GM21367 (cell line): ENCODE results near the gene SURF2.
"Not testable (repeated sequence)": the region's sequence is repeated elsewhere in the genome, so short reads cannot be mapped to it uniquely, and the experiment has no call there.

Source experiments
- ATAC-seq: cut with Tn5 transposase; IDR thresholded peaks from one replicate; pipeline ENCODE4 v1.9.1; 2021; ENCODE audit not compliant: unreplicated experiment

The SURF2 gene

DNA sequence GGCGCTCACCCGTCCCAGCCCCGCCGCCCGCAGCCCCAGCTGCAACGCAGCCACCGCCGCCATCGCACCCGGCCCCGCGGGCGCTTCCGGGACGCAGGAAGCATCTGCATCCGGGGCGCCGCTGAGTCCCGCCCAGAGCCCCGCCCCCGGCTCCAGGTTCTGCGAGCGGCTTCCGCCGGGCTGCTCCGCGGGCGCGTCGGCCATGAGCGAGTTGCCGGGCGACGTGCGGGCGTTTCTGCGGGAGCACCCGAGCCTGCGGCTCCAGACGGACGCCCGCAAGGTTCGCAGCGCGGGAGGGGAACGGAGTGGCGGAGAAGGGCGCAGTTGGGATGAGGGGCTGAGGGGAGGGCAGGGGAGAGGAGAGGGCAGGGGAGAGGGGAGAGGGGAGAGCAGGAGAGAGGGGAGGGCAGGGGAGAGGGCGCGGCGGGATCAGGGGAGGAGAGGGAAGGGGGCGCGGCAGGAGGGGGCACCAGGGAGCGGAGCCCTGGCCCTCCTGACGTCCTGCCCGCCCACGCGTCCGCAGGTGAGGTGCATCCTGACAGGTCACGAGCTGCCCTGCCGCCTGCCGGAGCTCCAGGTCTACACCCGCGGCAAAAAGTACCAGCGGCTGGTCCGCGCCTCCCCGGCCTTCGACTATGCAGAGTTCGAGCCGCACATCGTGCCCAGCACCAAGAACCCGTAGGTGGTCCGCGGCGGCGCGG, at the start of gene SURF2, which contains the start of gene SURF1:
Gene SURF2 (plus strand): TSS at position 160 of the 701 bp plus-strand sequence. CDS start 43 bp downstream, at position 203.
Gene SURF1 (minus strand): TSS at position 97 of the 701 bp plus-strand sequence. CDS start 34 bp downstream, at position 63.
- ATAC-seq, result peak; percentile 57

DNA sequence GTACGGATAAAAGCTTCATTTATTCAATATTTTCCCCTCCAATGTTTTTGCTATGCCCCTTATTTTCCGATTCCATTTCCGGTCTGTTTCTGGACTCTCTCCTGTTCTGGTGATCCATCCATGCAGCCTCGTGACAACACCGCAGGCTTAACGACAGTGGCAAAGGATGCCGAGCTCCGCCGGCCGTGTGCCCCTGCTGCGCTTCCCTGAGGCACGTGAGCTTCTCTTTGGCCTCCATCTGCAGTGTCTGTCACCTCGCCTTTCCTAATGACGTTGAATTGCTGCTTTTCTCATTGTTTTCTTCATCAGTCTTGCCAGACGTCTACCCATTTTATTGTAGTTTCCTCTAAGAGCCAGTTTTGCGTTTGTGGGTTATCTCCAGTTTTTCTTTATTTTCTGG, 49.0 kb upstream of the SURF2 start:
- no peak for ATAC-seq

DNA sequence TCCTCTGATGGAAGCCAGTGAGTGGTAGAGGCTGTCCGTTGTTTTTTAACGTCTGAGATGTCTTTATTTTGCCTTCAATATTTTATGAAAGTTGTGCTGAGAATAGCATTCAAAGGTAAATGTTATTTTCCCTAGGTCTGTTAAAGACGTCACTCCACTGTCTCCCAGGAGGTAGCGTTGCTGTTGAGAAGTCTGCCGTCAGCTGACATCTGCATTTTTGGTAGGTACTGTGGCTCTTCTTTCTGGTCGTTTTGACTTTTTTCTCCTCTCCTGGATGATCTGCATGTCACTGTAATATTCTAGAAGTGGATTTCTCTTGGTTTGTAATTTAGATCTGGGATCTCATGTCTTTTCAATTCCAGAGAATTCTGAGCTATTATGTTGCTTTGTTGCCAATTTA, 46.7 kb upstream of the SURF2 start:
- ATAC-seq, result no peak

DNA sequence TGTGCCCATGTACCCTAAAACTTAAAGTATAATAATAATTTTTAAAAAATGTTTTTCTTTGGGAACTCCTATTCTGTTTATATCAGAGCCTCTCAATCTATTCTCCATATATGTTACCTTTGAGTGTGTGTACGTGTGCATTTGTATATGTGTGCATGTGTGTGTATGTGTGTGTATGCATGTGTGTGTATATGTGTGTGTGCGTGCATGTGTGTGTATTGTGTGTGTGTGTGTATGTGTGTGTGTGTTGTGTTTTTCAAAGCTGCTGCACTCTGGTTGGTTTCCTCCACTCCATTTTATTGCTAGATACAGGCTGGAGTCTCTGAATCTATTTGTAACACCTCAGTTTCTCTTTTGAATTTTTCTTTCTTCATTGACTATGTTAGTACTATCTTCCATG, 40.4 kb upstream of the SURF2 start:
- no peak for ATAC-seq

DNA sequence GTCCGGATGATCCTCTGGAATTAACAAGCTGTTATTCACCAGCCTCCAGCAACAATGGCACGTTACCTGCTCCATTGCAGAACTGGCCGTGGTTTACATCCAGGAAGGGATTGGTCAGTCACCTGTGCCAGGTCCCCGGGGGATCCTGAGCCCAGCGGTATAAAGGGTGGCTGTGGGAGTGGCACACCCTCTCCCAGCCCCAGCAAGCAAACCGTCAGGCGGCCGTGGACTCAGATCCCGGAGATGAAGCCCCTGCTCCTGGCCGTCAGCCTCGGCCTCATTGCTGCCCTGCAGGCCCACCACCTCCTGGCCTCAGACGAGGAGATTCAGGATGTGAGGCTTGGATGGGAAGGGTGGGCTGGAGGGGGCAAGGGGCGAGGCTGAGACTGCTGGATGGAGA, 38.8 kb upstream of the SURF2 start:
- ATAC-seq, result not testable (repeated sequence)

DNA sequence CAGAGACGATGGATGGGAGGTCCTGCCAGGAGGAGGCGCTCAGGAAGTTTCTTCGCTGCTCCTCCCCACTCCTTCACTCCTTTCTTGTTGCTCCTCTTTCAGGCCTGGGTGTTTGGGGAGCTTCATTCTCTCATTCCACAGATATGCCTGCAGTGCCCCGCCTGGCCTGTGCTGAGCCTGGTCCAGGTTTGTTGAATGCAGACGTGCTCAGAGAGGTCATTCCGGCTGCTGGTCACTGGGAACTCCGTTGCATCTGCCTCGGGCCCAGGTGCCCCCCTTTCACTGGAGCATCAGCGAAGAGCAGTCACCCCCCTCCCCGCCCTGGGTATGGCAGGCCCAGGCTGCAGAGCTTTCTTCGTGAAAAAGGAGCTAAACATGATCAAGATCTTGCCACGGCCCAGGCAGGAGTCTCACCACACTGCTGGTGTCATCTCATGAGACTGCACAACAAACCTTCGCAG, 35.9 kb upstream of the SURF2 start:
- no peak for ATAC-seq

DNA sequence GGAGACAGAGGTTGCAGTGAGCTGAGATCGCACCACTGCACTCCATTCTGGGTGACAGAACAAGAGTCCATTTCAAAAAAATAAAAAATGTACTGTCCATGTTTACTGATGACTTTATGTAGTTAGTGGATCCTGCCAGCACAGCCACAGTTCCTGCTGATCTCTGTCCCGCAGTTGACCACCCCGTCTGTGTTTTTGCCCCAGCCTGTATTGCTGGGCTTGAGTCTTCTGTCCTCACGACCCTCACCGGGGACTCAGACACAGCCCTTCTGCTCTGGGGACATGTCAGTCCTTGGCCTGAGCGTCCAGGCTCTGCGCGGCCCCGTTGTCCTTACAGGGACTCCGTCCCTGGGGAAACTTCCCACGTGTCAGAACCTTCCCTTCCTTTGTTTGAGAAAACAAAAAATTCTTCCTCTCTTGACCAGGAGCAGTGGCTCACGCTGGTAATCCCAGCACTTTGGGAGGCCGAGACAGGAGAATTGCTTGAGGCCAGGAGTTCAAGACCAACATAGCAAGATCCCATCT, 34.9 kb upstream of the SURF2 start:
- no peak for ATAC-seq

DNA sequence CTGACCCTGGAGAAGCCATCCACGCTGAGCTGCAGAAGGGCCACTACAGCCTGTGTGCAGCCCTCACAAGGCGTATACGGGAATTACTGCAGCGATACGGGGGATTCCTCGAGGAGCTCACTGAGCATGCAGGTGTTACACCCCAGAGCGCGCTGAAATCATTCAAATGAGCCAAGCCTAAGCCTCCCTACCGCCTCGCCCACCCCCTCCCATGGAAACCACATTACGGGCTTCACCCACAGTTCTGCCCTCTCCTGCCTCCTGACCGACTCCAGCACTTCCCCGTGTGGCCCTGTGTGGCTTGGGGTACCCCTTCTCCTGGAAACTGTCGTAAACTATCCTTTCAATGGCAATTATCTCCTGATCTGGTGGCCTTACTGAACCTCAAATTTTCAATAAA, 33.6 kb upstream of the SURF2 start:
- ATAC-seq, result no peak

DNA sequence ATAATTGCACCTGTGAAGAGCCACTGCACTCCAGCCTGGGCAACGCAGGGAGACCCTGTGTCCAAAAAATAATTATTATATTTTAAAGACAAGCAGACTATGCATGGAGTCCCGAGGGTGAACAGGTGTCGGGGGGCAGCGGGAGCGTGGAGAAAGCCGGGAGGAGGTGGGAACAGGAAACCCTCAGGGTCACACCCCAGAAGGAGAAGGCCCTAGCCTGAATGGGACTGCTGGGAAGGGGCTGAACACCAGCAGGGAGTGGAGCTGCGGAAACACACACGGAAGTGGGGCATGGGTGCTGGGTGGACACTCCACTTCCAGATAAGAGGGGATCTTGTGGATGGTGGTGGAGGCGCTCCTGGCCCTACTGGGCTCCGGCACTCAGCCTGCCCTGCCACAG, 33.1 kb upstream of the SURF2 start:
- ATAC-seq, result no peak

DNA sequence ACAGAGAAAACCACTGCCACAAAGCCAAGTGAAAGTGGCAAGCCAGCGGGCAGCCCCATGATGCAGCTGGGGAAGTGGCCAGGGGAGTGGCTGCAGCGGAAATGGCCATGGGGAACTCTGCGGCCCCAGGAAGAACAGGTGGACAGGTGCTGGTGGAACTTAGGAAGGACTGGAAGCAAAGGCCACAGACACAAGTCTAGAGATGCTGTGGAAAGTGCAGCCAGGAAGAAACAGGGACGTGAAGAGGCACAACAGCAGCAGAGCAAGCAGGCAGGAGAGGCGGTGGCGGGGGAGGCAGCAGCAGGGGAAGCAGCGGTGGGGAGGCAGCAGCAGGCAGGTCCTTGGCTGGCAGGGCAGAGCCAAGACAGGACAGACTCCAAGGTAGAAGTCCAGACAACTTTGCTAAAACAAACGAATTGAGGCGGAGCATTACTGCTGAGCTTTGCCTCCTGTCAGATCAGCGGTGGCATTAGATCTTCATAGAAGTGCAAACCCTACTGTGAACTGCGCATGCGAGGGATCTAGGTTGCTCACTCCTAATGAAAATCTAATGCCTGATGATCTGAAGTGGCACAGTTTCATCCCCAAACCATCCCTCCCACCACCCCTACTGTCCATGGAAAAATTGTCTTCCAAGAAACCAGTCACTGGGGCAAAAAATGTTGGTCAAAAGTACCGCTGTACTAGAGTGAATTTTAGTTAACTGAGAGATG, 32.2 kb upstream of the SURF2 start:
- no peak for ATAC-seq

DNA sequence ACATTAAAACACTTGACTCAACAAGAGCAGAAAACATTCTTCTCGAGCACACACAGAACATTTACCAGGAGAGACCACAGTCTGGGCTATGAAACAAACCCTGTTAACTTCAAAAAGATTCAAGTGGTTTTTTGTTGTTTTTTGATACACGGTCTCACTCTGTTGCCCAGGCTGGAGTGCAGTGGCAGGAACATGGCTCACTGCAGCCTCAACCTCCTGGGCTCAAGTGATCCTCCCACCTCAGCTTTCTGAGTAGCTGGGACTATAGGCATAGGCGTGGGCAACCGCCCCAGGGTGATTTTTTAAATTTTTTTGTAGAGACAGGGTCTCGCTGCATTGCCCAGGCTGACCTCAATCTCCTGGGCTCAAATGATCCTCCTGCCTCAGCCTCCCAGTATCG, 29.3 kb upstream of the SURF2 start:
- ATAC-seq, result not testable (repeated sequence)

DNA sequence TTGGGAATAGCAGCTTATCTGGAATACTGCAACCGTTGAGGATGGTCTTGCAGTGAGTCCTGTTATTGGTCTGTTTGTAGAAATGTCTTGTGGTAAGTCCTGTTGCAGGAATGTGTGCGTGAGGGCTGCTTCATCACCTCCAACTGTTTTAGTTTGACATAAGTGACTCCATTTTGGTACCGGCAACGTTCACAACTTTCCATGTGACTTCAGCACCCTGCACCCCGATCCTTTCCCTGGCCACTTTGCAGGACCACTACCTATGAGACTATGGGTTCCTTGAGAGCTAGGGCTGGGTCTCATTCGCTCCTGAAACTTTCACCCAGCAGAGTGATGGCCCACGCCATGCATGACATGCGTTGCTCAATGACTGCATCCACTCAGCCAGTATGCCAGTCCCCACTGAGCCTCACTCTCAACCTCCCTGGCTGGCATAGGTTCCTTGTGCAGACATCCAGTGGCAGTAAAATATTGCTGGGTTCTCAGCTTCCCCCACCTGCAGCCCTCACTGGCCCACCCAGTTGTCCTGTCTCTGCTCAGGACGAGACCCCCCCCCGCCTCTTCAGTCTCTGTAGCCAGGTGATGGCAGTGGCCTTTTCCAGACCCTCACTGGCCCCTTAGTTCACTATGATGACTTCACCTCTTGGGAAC, 28.4 kb upstream of the SURF2 start:
- ATAC-seq, result no peak

DNA sequence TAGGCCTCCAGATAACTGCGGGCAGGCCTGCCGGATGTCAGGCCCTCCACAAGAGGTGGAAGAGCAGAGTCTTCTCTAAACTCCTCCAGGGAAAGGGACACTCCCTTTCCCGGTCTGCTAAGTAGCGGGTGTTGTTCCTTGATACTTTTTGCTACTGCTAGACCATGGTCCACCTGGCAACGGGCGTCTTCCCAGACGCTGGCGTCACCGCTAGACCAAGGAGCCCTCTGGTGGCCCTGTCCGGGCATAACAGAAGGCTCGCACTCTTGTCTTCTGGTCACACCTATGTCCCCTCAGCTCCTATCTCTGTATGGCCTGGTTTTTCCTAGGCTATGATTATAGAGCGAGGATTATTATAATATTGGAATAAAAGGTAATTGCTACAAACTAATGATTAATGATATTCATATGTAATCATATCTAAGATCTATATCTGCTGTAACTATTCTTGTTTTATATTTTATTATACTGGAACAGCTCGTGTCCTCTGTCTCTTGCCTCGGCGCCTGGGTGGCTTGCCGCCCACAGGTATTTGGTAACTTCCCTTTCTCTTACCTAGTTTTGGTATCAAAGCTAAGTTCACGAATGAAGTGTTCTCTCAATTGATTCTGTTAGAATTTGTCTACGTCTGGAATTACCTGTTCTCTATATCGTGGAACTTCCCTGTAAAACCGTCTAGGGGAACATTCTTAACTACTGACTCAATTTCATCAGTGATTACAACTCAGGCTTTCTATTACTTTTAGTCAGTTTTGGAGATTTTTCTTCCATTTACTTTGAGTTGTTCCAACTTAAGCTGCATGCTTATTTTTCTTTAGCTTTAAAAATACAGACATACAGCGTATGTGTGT, 26.8 kb upstream of the SURF2 start:
- ATAC-seq, result not testable (repeated sequence)

DNA sequence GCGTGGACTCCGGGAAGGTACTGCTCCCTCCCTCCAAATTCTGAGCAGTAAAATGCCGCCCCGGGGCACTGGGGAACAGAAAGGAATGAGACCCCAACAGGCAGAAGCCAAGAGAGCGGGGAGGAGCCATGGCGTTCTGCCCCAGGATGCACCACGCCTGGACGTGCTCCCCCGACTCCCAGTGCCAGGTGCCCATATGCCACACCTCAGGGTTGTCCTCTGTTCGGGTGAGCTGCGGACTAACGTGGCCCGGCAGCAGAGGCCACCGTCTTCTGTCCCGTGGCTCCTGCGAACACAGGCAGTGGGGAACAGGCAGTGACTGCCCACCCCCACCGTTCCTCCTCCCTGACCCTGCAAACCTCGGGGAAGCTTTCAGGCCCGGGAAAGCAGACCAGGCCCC, 25.1 kb upstream of the SURF2 start:
- no peak for ATAC-seq

DNA sequence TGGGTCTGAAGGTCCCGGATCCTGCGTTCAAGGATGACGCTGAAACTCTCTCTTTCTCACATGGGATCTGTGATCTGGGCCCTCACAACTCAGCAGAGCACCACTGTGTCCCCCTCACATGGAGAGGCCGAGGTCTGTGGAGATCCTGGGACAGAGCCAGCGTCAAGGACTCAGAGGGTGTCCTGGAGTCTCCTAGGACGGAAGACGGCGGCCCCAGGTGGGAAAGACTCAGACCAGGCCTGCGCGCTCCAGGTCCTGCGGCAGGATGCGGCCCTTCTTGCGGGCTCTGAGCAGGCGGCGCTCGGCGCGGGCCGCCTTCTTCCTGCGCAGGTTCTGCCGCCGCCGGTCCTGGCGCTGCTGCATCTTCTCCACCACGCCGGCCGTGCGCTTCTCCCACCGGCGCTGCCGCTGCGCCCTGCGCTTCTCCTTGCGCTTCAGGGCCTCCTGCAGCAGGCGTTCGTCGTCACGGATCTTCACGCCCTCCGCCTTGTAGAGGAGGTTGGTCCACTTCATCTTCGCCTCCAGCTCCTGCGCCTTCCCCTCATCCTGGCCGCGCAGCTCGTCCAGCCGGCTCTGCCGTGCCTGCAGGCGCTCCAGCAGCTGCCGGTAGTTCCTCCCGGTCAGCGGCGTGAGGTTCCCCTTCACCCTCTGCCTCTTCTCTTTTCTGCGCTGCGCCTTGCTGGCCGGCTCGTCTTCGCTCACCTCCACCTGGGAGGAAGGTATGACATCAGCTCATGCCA, 24.5 kb upstream of the SURF2 start:
- no peak for ATAC-seq

DNA sequence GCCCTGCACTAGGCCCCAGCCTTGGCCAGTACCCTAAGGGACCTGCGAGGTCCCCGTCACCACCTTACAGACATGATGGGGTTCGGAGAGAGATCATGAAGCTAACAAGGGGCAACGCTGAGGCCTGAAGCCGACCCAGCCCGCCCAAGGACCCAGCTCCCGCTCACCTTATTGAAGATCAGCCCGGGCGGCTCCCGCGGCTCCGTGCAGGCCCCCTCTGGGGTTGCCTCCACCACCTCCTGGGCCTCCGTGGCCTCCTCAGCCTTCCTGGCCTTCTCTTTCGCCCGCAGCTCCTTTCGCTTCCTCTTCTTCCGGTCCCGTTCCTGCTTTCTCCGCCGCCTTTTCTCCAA, 24.0 kb upstream of the SURF2 start:
- no peak for ATAC-seq

DNA sequence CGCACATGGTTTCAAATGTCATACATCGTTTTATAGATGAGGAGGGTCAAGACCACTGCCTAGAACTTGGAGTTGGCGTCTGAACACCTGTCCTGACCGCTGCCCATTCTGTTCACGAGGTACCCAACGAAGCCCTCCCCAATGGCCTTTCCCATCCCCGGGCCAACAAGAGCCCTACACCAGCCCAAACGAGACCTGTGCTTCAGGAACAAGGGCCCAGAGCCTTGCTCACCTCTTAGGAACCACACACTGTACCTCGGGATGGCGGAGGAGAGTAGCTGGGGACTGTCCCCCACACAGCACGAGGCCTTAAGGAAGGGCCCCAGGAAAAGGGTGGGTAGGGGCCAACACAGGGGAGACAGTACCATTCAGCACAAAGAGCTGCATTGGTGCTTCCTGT, 23.3 kb upstream of the SURF2 start:
- ATAC-seq, result no peak

DNA sequence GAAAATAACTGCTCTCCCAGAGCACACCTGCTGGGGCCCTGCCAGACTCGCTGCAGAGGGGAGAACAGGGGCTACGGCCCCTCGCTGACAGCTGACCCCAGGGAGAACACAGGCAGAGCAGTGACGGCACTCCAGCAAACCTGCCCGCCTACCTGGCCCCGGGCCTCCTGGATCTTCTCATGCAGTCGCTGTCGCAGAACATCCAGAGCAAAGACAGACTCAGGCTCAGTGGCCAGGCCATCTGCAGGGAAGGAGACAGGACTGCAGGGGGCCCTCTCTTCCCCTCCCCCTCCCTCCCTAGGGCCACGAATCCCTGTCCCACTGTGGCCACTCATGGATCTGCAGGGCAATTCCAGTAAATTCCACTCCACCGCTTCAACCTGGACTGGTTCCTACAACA, 22.8 kb upstream of the SURF2 start:
- ATAC-seq, result no peak

DNA sequence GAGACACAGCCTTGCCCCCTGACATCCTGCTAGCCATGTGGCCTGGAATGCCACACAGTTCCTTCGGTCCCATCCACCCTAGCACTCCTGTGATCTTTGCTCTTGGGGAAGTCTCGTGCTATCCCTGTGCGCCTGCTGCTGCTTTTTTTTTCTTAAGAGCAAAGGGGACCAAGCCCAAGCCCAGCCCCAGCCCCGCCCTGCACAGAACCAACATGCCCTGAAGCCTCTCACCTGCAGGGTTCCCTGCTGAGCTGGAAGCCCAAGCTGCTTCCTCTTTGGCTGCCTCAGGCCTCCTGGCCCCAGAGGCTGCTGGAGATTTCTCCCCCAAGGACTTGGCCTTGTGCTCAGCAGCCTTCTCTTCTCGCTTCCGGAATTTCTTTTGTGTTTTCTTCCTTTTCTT, 22.2 kb upstream of the SURF2 start:
- ATAC-seq, result no peak

DNA sequence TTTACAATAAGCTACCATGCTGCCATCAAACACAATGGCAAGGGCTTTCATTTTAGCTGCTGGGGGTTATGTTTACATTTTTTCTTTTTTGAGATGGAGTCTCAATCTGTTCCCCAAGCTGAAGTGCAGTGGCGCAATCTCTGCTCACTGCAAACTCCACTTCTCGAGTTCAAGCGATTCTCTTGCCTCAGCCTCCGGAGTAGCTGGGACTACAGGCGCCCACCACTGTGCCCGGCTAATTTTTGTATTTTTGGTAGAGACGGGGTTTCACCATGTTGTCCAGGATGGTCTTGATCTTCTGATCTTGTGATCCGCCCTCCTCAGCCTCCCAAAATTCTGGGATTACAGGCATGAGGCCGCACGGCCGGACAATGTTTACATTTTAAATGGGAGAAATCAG, 21.5 kb upstream of the SURF2 start:
- not testable (repeated sequence) for ATAC-seq
